Endothelial cell of umbilical vein (primary cell): Measurements from ENCODE around the gene RAP1GAP. TPM values are rescaled to one million over a fixed set of nuclear protein-coding genes. Genes with fewer than 3 reads are reported as not detected.

ENCODE experiments used
- BruUV-seq: library from RNA; stranded (reverse); fragments of 400-500 nt; replicated peaks from 2 replicates; lab custom pipeline; 2021; lab: Mats Ljungman, UMichigan
- CTCF ChIA-PET: fragments of 300-600, 350-600 bp; sonication (Branson Sonifier 250); formaldehyde crosslinking; loops from one replicate; lab custom pipeline; 2021; ENCODE audit warnings: antibody characterized with exemption, inconsistent platforms; lab: Charles Lee
- POLR2A ChIA-PET: fragments of 300-600, 350-600 bp; sonication (Branson Sonifier 250); formaldehyde crosslinking; loops from one replicate; lab custom pipeline; 2021; ENCODE audit warnings: antibody characterized with exemption, inconsistent platforms; lab: Charles Lee
- DNase-seq: peaks from one replicate; pipeline ENCODE4 v3.0.0-alpha.2; 2011; ENCODE audit warnings: low read depth, low spot score
- FAIRE-seq: peaks from 2 replicates; lab custom pipeline; 2011; peaks lifted over from hg19 to GRCh38; lab: Jason Lieb, UNC
- H2AFZ ChIP-seq: 2 replicates; pipeline ENCODE4 v1.6.0; 2012; ENCODE audit warnings: low read depth, low read length, control low read depth, inconsistent platforms
- H3K27ac ChIP-seq: 2 replicates; pipeline ENCODE4 v1.5.1; 2011; ENCODE audit warnings: low read depth, mild to moderate bottlenecking, control low read depth, low read length, moderate library complexity; ENCODE audit not compliant: insufficient read depth
- H3K27me3 ChIP-seq, 2 experiments: 2 replicates each; pipeline versions ENCODE4 v1.6.0 to v1.6.1; 2011; ENCODE audit warnings: low read length in 2 of 2, mixed read lengths in 1 of 2; ENCODE audit not compliant: control insufficient read depth in 2 of 2, insufficient read depth in 2 of 2
- H3K36me3 ChIP-seq, 2 experiments: 2 replicates in 1 of 2; 3 replicates in 1 of 2; pipeline ENCODE4 v1.5.1; 2011; ENCODE audit warnings: low read length in 2 of 2, mild to moderate bottlenecking in 1 of 2, moderate library complexity in 1 of 2; ENCODE audit not compliant: control insufficient read depth in 2 of 2, insufficient read depth in 2 of 2; ENCODE audit errors: extremely low read depth in 1 of 2
- H3K4me1 ChIP-seq: 3 replicates; pipeline ENCODE4 v1.5.1; 2011; ENCODE audit warnings: mild to moderate bottlenecking, low read length; ENCODE audit not compliant: control insufficient read depth, insufficient read depth; ENCODE audit errors: extremely low read depth
- H3K4me2 ChIP-seq: 2 replicates; pipeline ENCODE4 v1.6.1; 2011; ENCODE audit warnings: low read length, control low read depth, mixed read lengths; ENCODE audit not compliant: insufficient read depth
- H3K4me3 ChIP-seq, 3 experiments: fragments of 200-600 bp in 1 of 3; sonication (generic), shearing (Covaris generic) in 1 of 3; replicated peaks in 1 of 3; 2 replicates each; pipeline ENCODE4 v1.5.1; 2011 to 2016; ENCODE audit warnings: control low read depth in 3 of 3, low read length in 3 of 3, mild to moderate bottlenecking in 2 of 3, inconsistent platforms in 1 of 3, low read depth in 1 of 3, moderate library complexity in 1 of 3; ENCODE audit not compliant: insufficient read depth in 1 of 3
- H3K79me2 ChIP-seq: 2 replicates; pipeline ENCODE4 v1.6.0; 2012; ENCODE audit warnings: low read length, inconsistent platforms; ENCODE audit not compliant: control insufficient read depth, insufficient read depth
- H3K9ac ChIP-seq: replicated peaks from 2 replicates; pipeline ENCODE3; 2011; ENCODE audit warnings: low read length, control low read depth; ENCODE audit not compliant: insufficient read depth; ENCODE audit errors: extremely low read depth
- H3K9me1 ChIP-seq: replicated peaks from 3 replicates; pipeline ENCODE4 v1.6.0; 2011; ENCODE audit warnings: mild to moderate bottlenecking, low read length; ENCODE audit not compliant: control insufficient read depth, insufficient read depth; ENCODE audit errors: extremely low read depth
- H3K9me3 ChIP-seq: replicated peaks from 2 replicates; pipeline ENCODE4 v1.5.1; 2012; ENCODE audit warnings: low read length, inconsistent platforms; ENCODE audit not compliant: control insufficient read depth, insufficient read depth
- H4K20me1 ChIP-seq: replicated peaks from 2 replicates; pipeline ENCODE3; 2011; ENCODE audit warnings: mild to moderate bottlenecking, low read length; ENCODE audit not compliant: control insufficient read depth, insufficient read depth; ENCODE audit errors: extremely low read depth
- EZH2 ChIP-seq: IDR thresholded peaks from 2 replicates; pipeline ENCODE4 v1.6.1; 2012; ENCODE audit warnings: borderline replicate concordance, low read depth, mild to moderate bottlenecking, moderate library complexity, low read length, inconsistent platforms; ENCODE audit not compliant: severe bottlenecking
- FOS ChIP-seq: IDR thresholded peaks from 2 replicates; pipeline ENCODE4 v1.6.1; 2011; ENCODE audit warnings: mild to moderate bottlenecking, low read length, moderate library complexity, borderline replicate concordance; ENCODE audit not compliant: insufficient read depth
- GATA2 ChIP-seq: IDR thresholded peaks from 2 replicates; pipeline ENCODE4 v1.7.0; 2011; ENCODE audit warnings: low read depth, mild to moderate bottlenecking, moderate library complexity, mixed read lengths, low read length; ENCODE audit not compliant: insufficient read length, insufficient read depth
- JUN ChIP-seq: IDR thresholded peaks from 2 replicates; pipeline ENCODE4 v1.6.1; 2011; ENCODE audit warnings: borderline replicate concordance, low read depth; ENCODE audit not compliant: insufficient read length, insufficient read depth
- MYC ChIP-seq: IDR thresholded peaks from one replicate; pipeline ENCODE4 v1.6.1; 2011; ENCODE audit warnings: mild to moderate bottlenecking, low read depth, low read length
- POLR2A ChIP-seq: IDR thresholded peaks from 2 replicates; pipeline ENCODE4 v1.6.1; 2012; ENCODE audit warnings: low read depth, mild to moderate bottlenecking, control low read depth, low read length
- POLR2AphosphoS5 ChIP-seq: IDR thresholded peaks from 2 replicates; pipeline ENCODE4 v1.6.1; 2012; ENCODE audit warnings: low read depth, mild to moderate bottlenecking, control low read depth, low read length, moderate library complexity; ENCODE audit not compliant: insufficient read depth
- dilution Hi-C: fragments of 300-500 bp; cut with MboI; formaldehyde crosslinking; loops from one replicate; pipeline ENCODE4 v1.15.0; 2019; ENCODE audit warnings: low sequenced_read_pairs; ENCODE audit not compliant: extremely low pct_ligation_motif_present
- intact Hi-C: fragments of 100-400 bp; cut with micrococcal nuclease; formaldehyde crosslinking; loops from one replicate; pipeline ENCODE4 v1.10.0; 2022
- polyA plus RNA-seq, 4 experiments: library from polyadenylated mRNA; depleted of rRNA in 3 of 4; stranded (reverse) in 3 of 4; unstranded in 1 of 4; fragments of >200 nt; gene quantifications; 2 replicates each; pipeline versions ENCODE4 v1.2.1 to v1.2.3, GENCODE V29; 2011 to 2012; ENCODE audit warnings: missing spikeins in 1 of 4
- total RNA-seq: library from RNA; stranded (reverse); gene quantifications from 2 replicates; pipeline ENCODE4 v1.2.3, GENCODE V29; 2021
- TF ChIP-seq, protein P1 (sequence below), 2 donors: IDR thresholded peaks; 1 replicate in 1 of 2; 2 replicates in 1 of 2; pipeline ENCODE4 v1.5.1; 2011; ENCODE audit warnings: low read length in 2 of 2, mild to moderate bottlenecking in 2 of 2, moderate library complexity in 2 of 2, control low read depth in 1 of 2, inconsistent platforms in 1 of 2, low read depth in 1 of 2; ENCODE audit not compliant: insufficient read depth in 1 of 2; ENCODE audit errors: extremely low read depth in 1 of 2
- TF ChIP-seq, protein P2 (sequence below): IDR thresholded peaks from 2 replicates; pipeline ENCODE4 v1.6.1; 2011; ENCODE audit not compliant: insufficient read depth, insufficient read length

The RAP1GAP gene
- total and polyA plus RNA-seq, 2 donors (not counting 3 experiments of a cell fraction or from before 2014, with no cell fraction given), result 0.07 to 0.20 TPM

DNA sequence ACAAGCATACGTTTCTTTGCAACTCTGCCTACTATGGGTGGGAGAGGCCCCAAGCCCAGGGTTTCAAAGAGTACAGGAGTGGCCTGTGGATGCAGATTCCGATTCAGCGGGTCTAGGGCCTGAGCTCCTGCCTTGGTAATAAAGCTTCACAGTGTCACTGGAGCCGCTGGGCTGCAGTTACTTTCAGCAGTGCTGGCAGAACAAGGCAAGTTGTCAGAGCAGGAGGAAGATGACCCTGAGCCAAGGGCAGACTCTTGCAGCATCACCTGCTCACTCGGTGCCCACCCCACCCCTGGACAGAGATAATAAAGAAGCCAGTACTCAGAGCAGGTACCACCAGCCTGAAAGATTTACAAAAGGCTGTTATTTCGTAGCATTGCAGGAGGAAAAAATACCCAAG, 8.0 kb upstream of the RAP1GAP start:
- dilution Hi-C loops (no loop called here), intact Hi-C loops (no loop called here)
- BruUV-seq, result no TSS peak
- no peak overlapping the region for H3K4me2 ChIP-seq
- H3K9me1 ChIP-seq, result no peaks in the 10 kb centered on the region
- H3K27ac ChIP-seq, result no peak overlapping the region
- no peak overlapping the region for H2AFZ ChIP-seq
- no peak overlapping the region for H3K9ac ChIP-seq
- H3K27me3 ChIP-seq, result no peaks in the 10 kb centered on the region
- H3K36me3 ChIP-seq, result peaks cover 12 to 14% of the 10 kb centered on the region in 2 experiments
- no peaks in the 10 kb centered on the region for H3K79me2 ChIP-seq
- H3K9me3 ChIP-seq, result no peaks in the 10 kb centered on the region
- FAIRE-seq (no peak), DNase-seq (no peak)
- TF ChIP-seq, protein P1, sequence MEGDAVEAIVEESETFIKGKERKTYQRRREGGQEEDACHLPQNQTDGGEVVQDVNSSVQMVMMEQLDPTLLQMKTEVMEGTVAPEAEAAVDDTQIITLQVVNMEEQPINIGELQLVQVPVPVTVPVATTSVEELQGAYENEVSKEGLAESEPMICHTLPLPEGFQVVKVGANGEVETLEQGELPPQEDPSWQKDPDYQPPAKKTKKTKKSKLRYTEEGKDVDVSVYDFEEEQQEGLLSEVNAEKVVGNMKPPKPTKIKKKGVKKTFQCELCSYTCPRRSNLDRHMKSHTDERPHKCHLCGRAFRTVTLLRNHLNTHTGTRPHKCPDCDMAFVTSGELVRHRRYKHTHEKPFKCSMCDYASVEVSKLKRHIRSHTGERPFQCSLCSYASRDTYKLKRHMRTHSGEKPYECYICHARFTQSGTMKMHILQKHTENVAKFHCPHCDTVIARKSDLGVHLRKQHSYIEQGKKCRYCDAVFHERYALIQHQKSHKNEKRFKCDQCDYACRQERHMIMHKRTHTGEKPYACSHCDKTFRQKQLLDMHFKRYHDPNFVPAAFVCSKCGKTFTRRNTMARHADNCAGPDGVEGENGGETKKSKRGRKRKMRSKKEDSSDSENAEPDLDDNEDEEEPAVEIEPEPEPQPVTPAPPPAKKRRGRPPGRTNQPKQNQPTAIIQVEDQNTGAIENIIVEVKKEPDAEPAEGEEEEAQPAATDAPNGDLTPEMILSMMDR (IDR thresholded peaks at IDR 0.05; ENCODE audit: extremely low read depth in 1 of 2, insufficient read depth in 1 of 2, low read depth in 1 of 2, low read length in 2 of 2), result no peak
- no peak for TF ChIP-seq GATA2
- no peak for TF ChIP-seq MYC
- H3K4me3 ChIP-seq, result no peak overlapping the region
- peaks cover 3% of the 10 kb centered on the region for H4K20me1 ChIP-seq
- CTCF ChIA-PET, result interaction anchor here (1.0 to 1.4 kb wide), 2 partner anchors 9 to 13 kb away, joined by 3 read pairs; no protein-coding TSS in a partner anchor
- POLR2A ChIA-PET, result no interaction called here
- H3K4me1 ChIP-seq, result peaks cover 6% of the 10 kb centered on the region

DNA sequence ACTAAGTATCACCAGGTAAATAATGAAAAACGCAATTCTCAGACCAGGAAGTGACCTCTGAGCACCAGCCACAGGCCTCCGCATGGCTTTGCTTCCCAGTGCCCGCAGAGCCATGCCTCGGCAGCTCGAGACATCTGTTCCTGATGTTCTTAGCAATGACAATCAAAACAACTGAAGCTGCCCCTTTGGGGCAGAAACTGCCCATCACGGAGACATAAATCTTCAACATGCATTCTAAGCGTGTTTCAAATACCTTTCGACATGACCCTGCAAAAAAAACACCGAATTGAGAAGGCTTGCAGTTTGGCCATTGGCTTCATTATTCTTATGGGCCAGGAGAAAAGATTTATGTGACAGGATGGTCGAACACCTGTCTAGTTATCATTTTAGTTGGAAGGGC, 5.8 kb upstream of the RAP1GAP start:
- ChIA-PET CTCF (no interaction called here), POLR2A (no interaction called here)
- H3K79me2 ChIP-seq, result no peaks in the 10 kb centered on the region
- no peak overlapping the region for H3K27ac ChIP-seq
- TF ChIP-seq, protein P1 (IDR thresholded peaks at IDR 0.05; ENCODE audit: extremely low read depth in 1 of 2, insufficient read depth in 1 of 2, low read depth in 1 of 2, low read length in 2 of 2), result no peak
- no peak for TF ChIP-seq FOS
- no peak for TF ChIP-seq EZH2
- TF ChIP-seq GATA2, result no peak
- no peak for TF ChIP-seq POLR2A
- TF ChIP-seq POLR2AphosphoS5, result no peak
- no peak for TF ChIP-seq JUN
- TF ChIP-seq, protein P2, sequence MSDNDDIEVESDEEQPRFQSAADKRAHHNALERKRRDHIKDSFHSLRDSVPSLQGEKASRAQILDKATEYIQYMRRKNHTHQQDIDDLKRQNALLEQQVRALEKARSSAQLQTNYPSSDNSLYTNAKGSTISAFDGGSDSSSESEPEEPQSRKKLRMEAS, result no peak
- no peak for TF ChIP-seq MYC
- peaks cover 0 to 9% of the 10 kb centered on the region in 2 experiments for H3K27me3 ChIP-seq
- no peak for DNase-seq
- H3K4me3 ChIP-seq, result no peak overlapping the region
- peaks cover 6% of the 10 kb centered on the region for H3K4me1 ChIP-seq
- no peak for FAIRE-seq
- no peak overlapping the region for H3K4me2 ChIP-seq
- no TSS peak for BruUV-seq
- peaks cover 3% of the 10 kb centered on the region for H4K20me1 ChIP-seq
- intact Hi-C loops, result no loop called here
- H3K9me1 ChIP-seq, result no peaks in the 10 kb centered on the region
- no peak overlapping the region for H2AFZ ChIP-seq
- H3K9me3 ChIP-seq, result no peaks in the 10 kb centered on the region
- H3K36me3 ChIP-seq, result peaks cover 4 to 9% of the 10 kb centered on the region in 2 experiments
- dilution Hi-C loops, result no loop called here
- H3K9ac ChIP-seq, result no peak overlapping the region
